GM12878 (cell line): ENCODE results near the gene ZBTB34. TPM values are rescaled to one million over a fixed set of nuclear protein-coding genes. Genes with fewer than 3 reads are reported as not detected.

Experiments
- LARP7 ChIP-seq: fragments of 450-650 bp; IDR thresholded peaks from 2 replicates; pipeline ENCODE4 v1.6.1; 2017; ENCODE audit warnings: mild to moderate bottlenecking
- RB1 ChIP-seq: fragments of 450-650 bp; formaldehyde crosslinking; IDR thresholded peaks from 2 replicates; pipeline ENCODE4 v1.6.1; 2017; ENCODE audit warnings: mild to moderate bottlenecking, borderline replicate concordance
- SKIL ChIP-seq: fragments of 450-650 bp; IDR thresholded peaks from 2 replicates; pipeline ENCODE4 v1.6.1; 2017; ENCODE audit warnings: mild to moderate bottlenecking, low read depth, inconsistent platforms; ENCODE audit not compliant: poor library complexity, severe bottlenecking
- ZNF384 ChIP-seq: IDR thresholded peaks from 2 replicates; pipeline ENCODE4 v1.6.1; 2012; ENCODE audit warnings: low read depth, mild to moderate bottlenecking, low read length, improper control_type of control experiment, borderline replicate concordance
- ZNF687 ChIP-seq: fragments of 450-650 bp; IDR thresholded peaks from 2 replicates; pipeline ENCODE4 v1.6.1; 2017; ENCODE audit warnings: mild to moderate bottlenecking, moderate library complexity
- polyA plus RNA-seq, 11 experiments: library from polyadenylated mRNA; depleted of rRNA in 4 of 11; unstranded in 6 of 11; stranded (reverse) in 5 of 11; fragments of >200 nt; fragmentation: Nextera tagmentation in 4 of 11; fragmentation: Illumina TruSeq in 1 of 11; extraction: Ambion mirVana in 4 of 11; extraction: Trizol in 1 of 11; gene quantifications; 1 replicate in 1 of 11; 2 replicates in 10 of 11; pipeline versions ENCODE4 v1.2.1 to v1.2.3, GENCODE V29; 2011 to 2016; ENCODE audit warnings: inconsistent platforms in 2 of 11, missing spikeins in 2 of 11, low read depth in 1 of 11
- total RNA-seq, 4 experiments: library from RNA; depleted of rRNA in 3 of 4; stranded (reverse); fragments of >200 nt in 3 of 4; fragmentation: Illumina TruSeq in 1 of 4; extraction: Trizol in 1 of 4; gene quantifications; 2 replicates each; pipeline versions ENCODE4 v1.2.1 to v1.2.3, GENCODE V29; 2013 to 2021

The ZBTB34 gene
- total and polyA plus RNA-seq, 10 of the 15 experiments (the other 5 are each of a cell fraction or from before 2014, with no cell fraction given): 0.71 to 11.3 (median 3.8) TPM

GRCh38 chr9:126838055-126838811, 22.2 kb upstream of the ZBTB34 start (continued):
- TF ChIP-seq ZNF687: 0 out of 2 replicates have a peak, but pooled peaks have one; percentile 21
- TF ChIP-seq RB1: 0 out of 2 replicates have a peak, but pooled peaks have one; percentile 11
- 0 out of 2 replicates have a peak, but pooled peaks have one; percentile 19 for TF ChIP-seq LARP7
- peak; percentile 51 for TF ChIP-seq SKIL
- TF ChIP-seq ZNF384: no peak
